ENCODE results near the gene DNA2. TPM values are rescaled to one million over a fixed set of nuclear protein-coding genes. Genes with fewer than 3 reads are reported as not detected.

Gene DNA2
- total RNA-seq, 4 donors from 2014 or later = 0.20 to 6.7 (median 1.9) TPM

DNA sequence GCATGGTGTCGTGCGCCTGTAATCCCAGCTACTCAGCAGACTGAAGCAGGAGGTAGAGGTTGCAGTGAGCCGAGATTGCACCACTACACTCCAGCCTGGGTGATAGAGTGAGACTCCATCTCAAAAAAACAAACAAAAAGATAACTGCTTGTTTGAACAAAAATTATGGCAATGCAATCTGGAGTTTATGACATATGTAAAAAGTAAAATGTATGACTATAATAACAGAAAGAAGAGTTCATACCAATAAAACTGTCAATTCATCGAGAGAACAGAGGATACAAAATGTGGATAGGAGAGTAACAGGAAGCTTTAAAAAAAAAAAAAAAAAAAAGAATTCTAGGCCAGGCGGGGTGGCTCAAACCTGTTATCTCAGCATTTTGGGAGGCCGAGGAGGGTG lies 36.3 kb upstream of the DNA2 start:
- no peaks in the 10 kb centered on the region for H3K36me3 ChIP-seq
- 67 to 77% methylated on average over 4 to 6 of the region's 6 CpGs for WGBS, 2 donors (ENCODE audit: low coverage in 1 of 2)

DNA sequence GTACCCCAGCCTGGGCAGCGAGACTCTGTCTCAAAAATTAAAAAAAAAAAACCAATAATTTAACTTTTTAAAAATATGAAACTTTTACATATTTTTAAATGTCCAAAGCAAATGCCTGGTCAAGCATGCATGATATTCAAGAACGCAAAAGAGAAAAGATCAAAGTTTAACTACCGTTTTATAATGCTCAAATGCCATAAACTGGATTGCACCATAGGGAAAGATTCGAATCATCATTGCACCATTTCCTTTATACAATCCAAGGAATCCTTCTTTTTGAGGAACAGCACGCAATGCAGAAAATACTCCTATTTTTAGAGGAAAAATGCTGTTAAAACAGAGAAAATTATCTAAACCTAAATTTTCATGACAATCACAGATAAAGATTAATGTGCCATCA lies 34.6 kb upstream of the DNA2 start:
- Histone ChIP-seq H3K9me3 (no peaks in the 10 kb centered on the region), H3K27ac (no peak overlapping the region), H3K4me3 (no peak overlapping the region), H3K4me1 (peaks cover 0 to 19% (median 3%) of the 10 kb centered on the region in 4 donors), H3K36me3 (peaks cover 0 to 4% (median 2%) of the 10 kb centered on the region in 4 donors), H3K27me3 (no peaks in the 10 kb centered on the region)
- DNase-seq = no peak
- in situ Hi-C loops (cut with MboI; ENCODE audit: low pct_ligation_motif_present in 1 of 4, low pct_unique_long_range_greater_than_20kb in 1 of 4, low sequenced_read_pairs in 3 of 4) (no loop called here), intact Hi-C loops (cut with DNase I; ENCODE audit: low total_unique reads) (no loop called here)
- WGBS, 2 donors (ENCODE audit: low coverage in 1 of 2) = 46 to 68% methylated on average over 5 of the region's 5 CpGs
- TF ChIP-seq, protein P1, sequence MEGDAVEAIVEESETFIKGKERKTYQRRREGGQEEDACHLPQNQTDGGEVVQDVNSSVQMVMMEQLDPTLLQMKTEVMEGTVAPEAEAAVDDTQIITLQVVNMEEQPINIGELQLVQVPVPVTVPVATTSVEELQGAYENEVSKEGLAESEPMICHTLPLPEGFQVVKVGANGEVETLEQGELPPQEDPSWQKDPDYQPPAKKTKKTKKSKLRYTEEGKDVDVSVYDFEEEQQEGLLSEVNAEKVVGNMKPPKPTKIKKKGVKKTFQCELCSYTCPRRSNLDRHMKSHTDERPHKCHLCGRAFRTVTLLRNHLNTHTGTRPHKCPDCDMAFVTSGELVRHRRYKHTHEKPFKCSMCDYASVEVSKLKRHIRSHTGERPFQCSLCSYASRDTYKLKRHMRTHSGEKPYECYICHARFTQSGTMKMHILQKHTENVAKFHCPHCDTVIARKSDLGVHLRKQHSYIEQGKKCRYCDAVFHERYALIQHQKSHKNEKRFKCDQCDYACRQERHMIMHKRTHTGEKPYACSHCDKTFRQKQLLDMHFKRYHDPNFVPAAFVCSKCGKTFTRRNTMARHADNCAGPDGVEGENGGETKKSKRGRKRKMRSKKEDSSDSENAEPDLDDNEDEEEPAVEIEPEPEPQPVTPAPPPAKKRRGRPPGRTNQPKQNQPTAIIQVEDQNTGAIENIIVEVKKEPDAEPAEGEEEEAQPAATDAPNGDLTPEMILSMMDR (IDR thresholded peaks at IDR 0.05) = no peak
- no peak for TF ChIP-seq EP300 (IDR thresholded peaks at IDR 0.05; ENCODE audit: low read depth)
- no peak for TF ChIP-seq POLR2A (IDR thresholded peaks at IDR 0.05)
- no peak for TF ChIP-seq POLR2AphosphoS5 (IDR thresholded peaks at IDR 0.05)

More for the DNA sequence above, 36.3 kb upstream of the DNA2 start:
- H3K27me3 ChIP-seq = no peaks in the 10 kb centered on the region
- no peaks in the 10 kb centered on the region for H3K9me3 ChIP-seq
- intact Hi-C loops (cut with DNase I; ENCODE audit: low total_unique reads) = no loop called here
- peaks cover 0 to 19% (median 3%) of the 10 kb centered on the region in 4 donors for H3K4me1 ChIP-seq
- H3K27ac ChIP-seq = no peak overlapping the region
- DNase-seq = no peak
- in situ Hi-C loops (cut with MboI; ENCODE audit: low pct_ligation_motif_present in 1 of 4, low pct_unique_long_range_greater_than_20kb in 1 of 4, low sequenced_read_pairs in 3 of 4) = no loop called here
- no peak overlapping the region for H3K4me3 ChIP-seq
- no peak for TF ChIP-seq POLR2AphosphoS5 (IDR thresholded peaks at IDR 0.05)
- no peak for TF ChIP-seq POLR2A (IDR thresholded peaks at IDR 0.05)
- TF ChIP-seq, protein P1 (IDR thresholded peaks at IDR 0.05) = no peak
- TF ChIP-seq EP300 (IDR thresholded peaks at IDR 0.05; ENCODE audit: low read depth) = no peak

DNA sequence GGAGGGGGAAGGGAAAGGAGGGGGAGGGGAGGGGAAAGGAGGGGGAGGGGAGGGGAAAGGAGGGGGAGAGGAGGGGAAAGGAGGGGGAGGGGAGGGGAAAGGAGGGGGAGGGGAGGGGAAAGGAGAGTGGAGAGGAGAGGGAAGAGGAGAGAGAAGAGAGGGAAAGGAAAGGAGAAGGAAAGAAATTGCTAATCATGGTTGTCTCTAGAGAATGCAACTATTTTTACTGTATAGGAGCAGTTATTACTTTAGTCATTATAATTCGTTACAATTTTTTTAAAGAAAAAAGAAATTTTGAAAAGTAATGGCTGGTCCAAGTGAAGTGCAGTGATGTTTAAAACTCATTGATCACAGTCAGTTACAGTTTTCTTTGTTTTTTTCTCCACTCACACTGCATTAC lies 31.1 kb upstream of the DNA2 start:
- no peak overlapping the region for H3K27ac ChIP-seq
- peaks cover 0 to 14% (median 3%) of the 10 kb centered on the region in 4 donors for H3K4me1 ChIP-seq
- H3K4me3 ChIP-seq = no peak overlapping the region
- DNase-seq = no peak
- H3K9me3 ChIP-seq = no peaks in the 10 kb centered on the region
- intact Hi-C loops (cut with DNase I; ENCODE audit: low total_unique reads) (no loop called here), in situ Hi-C loops (cut with MboI; ENCODE audit: low pct_ligation_motif_present in 1 of 4, low pct_unique_long_range_greater_than_20kb in 1 of 4, low sequenced_read_pairs in 3 of 4) (no loop called here)
- no peak for TF ChIP-seq EP300 (IDR thresholded peaks at IDR 0.05; ENCODE audit: low read depth)
- no peak for TF ChIP-seq POLR2A (IDR thresholded peaks at IDR 0.05)
- TF ChIP-seq, protein P1 (IDR thresholded peaks at IDR 0.05) = no peak
- no peak for TF ChIP-seq POLR2AphosphoS5 (IDR thresholded peaks at IDR 0.05)
- no peaks in the 10 kb centered on the region for H3K27me3 ChIP-seq
- H3K36me3 ChIP-seq = peaks cover 0 to 34% (median 14%) of the 10 kb centered on the region in 4 donors
- 58 to 81% methylated on average over 1 of the region's 1 CpG for WGBS, 2 donors (ENCODE audit: low coverage in 1 of 2)

DNA sequence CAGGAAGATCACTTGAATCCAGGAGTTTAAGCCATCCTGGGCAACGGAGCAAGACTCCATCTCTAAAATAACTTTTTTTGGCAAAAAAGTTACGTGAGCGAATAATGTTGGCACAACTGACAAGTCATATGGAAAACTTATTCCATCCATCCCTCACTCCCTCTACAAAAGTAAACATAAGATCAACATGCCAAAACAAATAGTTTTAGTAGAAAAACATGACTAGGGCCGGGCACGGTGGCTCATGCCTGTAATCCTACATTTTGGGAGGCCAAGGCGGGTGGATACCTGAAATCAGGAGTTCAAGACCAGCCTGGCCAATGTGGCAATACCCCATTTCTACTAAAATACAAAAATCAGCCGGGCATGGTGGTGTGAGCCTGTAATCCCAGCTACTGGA lies 29.9 kb upstream of the DNA2 start:
- WGBS, 2 donors (ENCODE audit: low coverage in 1 of 2) = 81 to 95% methylated on average over 3 to 7 of the region's 7 CpGs
- no peak for TF ChIP-seq POLR2A (IDR thresholded peaks at IDR 0.05)
- no peak for TF ChIP-seq POLR2AphosphoS5 (IDR thresholded peaks at IDR 0.05)
- TF ChIP-seq, protein P1 (IDR thresholded peaks at IDR 0.05) = no peak
- no peak for TF ChIP-seq EP300 (IDR thresholded peaks at IDR 0.05; ENCODE audit: low read depth)
- H3K4me1 ChIP-seq = peaks cover 0 to 12% (median 3%) of the 10 kb centered on the region in 4 donors
- intact Hi-C loops (cut with DNase I; ENCODE audit: low total_unique reads) = no loop called here
- H3K27ac ChIP-seq = no peak overlapping the region
- H3K9me3 ChIP-seq = no peaks in the 10 kb centered on the region
- H3K27me3 ChIP-seq = no peaks in the 10 kb centered on the region
- no peak for DNase-seq
- peaks cover 0 to 36% (median 15%) of the 10 kb centered on the region in 4 donors for H3K36me3 ChIP-seq
- H3K4me3 ChIP-seq = no peak overlapping the region
- in situ Hi-C loops (cut with MboI; ENCODE audit: low pct_ligation_motif_present in 1 of 4, low pct_unique_long_range_greater_than_20kb in 1 of 4, low sequenced_read_pairs in 3 of 4) = no loop called here

Measured in transverse colon (tissue), 4 donors.